WTC11 (cell line): ENCODE results near the gene MRGPRX2. TPM values are rescaled to one million over a fixed set of nuclear protein-coding genes. Genes with fewer than 3 reads are reported as not detected.

Experiments
- ATAC-seq: fragments of 200-7000 bp; cut with Tn5 transposase; 2 replicates; pipeline ENCODE4 v1.10.0; 2021; ENCODE audit warnings: mild to moderate bottlenecking, moderate library complexity
- CTCF ChIA-PET: fragments of 300-600 bp; sonication (Branson Sonifier 250); formaldehyde crosslinking; loops from one replicate; lab custom pipeline; 2021; ENCODE audit warnings: antibody characterized with exemption; lab: Charles Lee
- POLR2A ChIA-PET: fragments of 350-600 bp; sonication (Branson Sonifier 250); formaldehyde crosslinking; loops from one replicate; lab custom pipeline; 2021; ENCODE audit warnings: antibody characterized with exemption; lab: Charles Lee
- DNase-seq: peaks from one replicate; pipeline ENCODE4 v3.0.0; 2021; ENCODE audit warnings: low spot score
- H3K27ac Mint-ChIP-seq: 2 replicates; pipeline ENCODE4 v1.8.0; 2021; ENCODE audit warnings: mixed read lengths
- H3K27me3 Mint-ChIP-seq: 2 replicates; pipeline ENCODE4 v1.8.0; 2021; ENCODE audit warnings: low read depth, mild to moderate bottlenecking, moderate library complexity, mixed read lengths
- H3K36me3 Mint-ChIP-seq: 2 replicates; pipeline ENCODE4 v1.8.0; 2021; ENCODE audit warnings: mixed read lengths
- H3K4me1 Mint-ChIP-seq: 2 replicates; pipeline ENCODE4 v1.8.0; 2022; ENCODE audit warnings: mixed read lengths
- H3K4me3 Mint-ChIP-seq: 2 replicates; pipeline ENCODE4 v1.8.0; 2021; ENCODE audit warnings: mild to moderate bottlenecking, moderate library complexity, mixed read lengths
- H3K9me3 Mint-ChIP-seq: 2 replicates; pipeline ENCODE4 v1.8.0; 2021; ENCODE audit warnings: mixed read lengths
- ATF1 ChIP-seq: sonication (generic); formaldehyde crosslinking; IDR thresholded peaks from 2 replicates; pipeline ENCODE4 v1.8.1; 2023; ENCODE audit warnings: mild to moderate bottlenecking, moderate library complexity, missing genetic modification reagents
- CREB1 ChIP-seq: sonication (generic); formaldehyde crosslinking; IDR thresholded peaks from 2 replicates; pipeline ENCODE4 v1.8.0; 2023; ENCODE audit warnings: mild to moderate bottlenecking, missing genetic modification reagents
- EMX1 ChIP-seq: fragments of 250-450 bp; sonication (Bioruptor Pico); IDR thresholded peaks from 2 replicates; pipeline ENCODE4 v1.8.0; 2021; ENCODE audit warnings: mild to moderate bottlenecking
- ETV6 ChIP-seq: sonication (generic); formaldehyde crosslinking; IDR thresholded peaks from 2 replicates; pipeline ENCODE4 v1.8.1; 2022; ENCODE audit warnings: mild to moderate bottlenecking, missing genetic modification reagents
- FOXJ3 ChIP-seq: sonication (generic); formaldehyde crosslinking; IDR thresholded peaks from 2 replicates; pipeline ENCODE4 v1.9.0; 2021; ENCODE audit warnings: missing genetic modification reagents, mild to moderate bottlenecking, borderline replicate concordance
- IRF2 ChIP-seq: sonication (generic); formaldehyde crosslinking; IDR thresholded peaks from 2 replicates; pipeline ENCODE4 v1.8.0; 2022; ENCODE audit warnings: low read depth, missing genetic modification reagents, borderline replicate concordance
- NR3C1 ChIP-seq: sonication (generic); formaldehyde crosslinking; conservative IDR thresholded peaks from 2 replicates; pipeline ENCODE4 v1.8.1; 2023; ENCODE audit warnings: low read depth, mild to moderate bottlenecking, missing genetic modification reagents
- SMAD4 ChIP-seq: sonication (generic); formaldehyde crosslinking; IDR thresholded peaks from 2 replicates; pipeline ENCODE4 v1.8.0; 2022; ENCODE audit warnings: mild to moderate bottlenecking, missing genetic modification reagents
- TCF7 ChIP-seq: sonication (generic); formaldehyde crosslinking; IDR thresholded peaks from 2 replicates; pipeline ENCODE4 v1.8.0; 2022; ENCODE audit warnings: mild to moderate bottlenecking, low read depth, missing genetic modification reagents, moderate library complexity
- ZNF138 ChIP-seq: sonication (generic); formaldehyde crosslinking; conservative IDR thresholded peaks from 2 replicates; pipeline ENCODE4 v1.8.1; 2022; ENCODE audit warnings: mild to moderate bottlenecking, moderate library complexity, missing genetic modification reagents
- ZNF219 ChIP-seq: sonication (generic); formaldehyde crosslinking; IDR thresholded peaks from 2 replicates; pipeline ENCODE4 v1.8.0; 2023; ENCODE audit warnings: missing genetic modification reagents, mild to moderate bottlenecking, borderline replicate concordance
- ZNF317 ChIP-seq: sonication (generic); formaldehyde crosslinking; IDR thresholded peaks from 2 replicates; pipeline ENCODE4 v1.8.1; 2023; ENCODE audit warnings: low read depth, mild to moderate bottlenecking, moderate library complexity, missing genetic modification reagents, borderline replicate concordance
- total RNA-seq: library from RNA; stranded (reverse); gene quantifications from 3 replicates; pipeline ENCODE4 v1.2.3, GENCODE V29; 2021
- TF ChIP-seq, protein P1 (sequence below): fragments of 250-450 bp; sonication (Bioruptor Pico); IDR thresholded peaks from 2 replicates; pipeline ENCODE4 v1.9.0; 2021; ENCODE audit warnings: mild to moderate bottlenecking
- TF ChIP-seq, protein P2 (sequence below): sonication (generic); formaldehyde crosslinking; IDR thresholded peaks from 2 replicates; pipeline ENCODE4 v1.8.1; 2023; ENCODE audit warnings: mild to moderate bottlenecking, missing genetic modification reagents, moderate library complexity
- TF ChIP-seq, protein P3 (sequence below): sonication (generic); formaldehyde crosslinking; conservative IDR thresholded peaks from 2 replicates; pipeline ENCODE4 v1.8.1; 2023; ENCODE audit warnings: mild to moderate bottlenecking, low read depth, missing genetic modification reagents, moderate library complexity
- TF ChIP-seq, protein P4 (sequence below): sonication (generic); formaldehyde crosslinking; IDR thresholded peaks from 2 replicates; pipeline ENCODE4 v1.8.1; 2022; ENCODE audit warnings: missing genetic modification reagents, borderline replicate concordance
- TF ChIP-seq, protein P5 (sequence below): sonication (generic); formaldehyde crosslinking; IDR thresholded peaks from 2 replicates; pipeline ENCODE4 v1.8.0; 2022; ENCODE audit warnings: mild to moderate bottlenecking, missing genetic modification reagents

MRGPRX2 gene
- total RNA-seq, 1 experiment from 2014 or later = not detected

DNA sequence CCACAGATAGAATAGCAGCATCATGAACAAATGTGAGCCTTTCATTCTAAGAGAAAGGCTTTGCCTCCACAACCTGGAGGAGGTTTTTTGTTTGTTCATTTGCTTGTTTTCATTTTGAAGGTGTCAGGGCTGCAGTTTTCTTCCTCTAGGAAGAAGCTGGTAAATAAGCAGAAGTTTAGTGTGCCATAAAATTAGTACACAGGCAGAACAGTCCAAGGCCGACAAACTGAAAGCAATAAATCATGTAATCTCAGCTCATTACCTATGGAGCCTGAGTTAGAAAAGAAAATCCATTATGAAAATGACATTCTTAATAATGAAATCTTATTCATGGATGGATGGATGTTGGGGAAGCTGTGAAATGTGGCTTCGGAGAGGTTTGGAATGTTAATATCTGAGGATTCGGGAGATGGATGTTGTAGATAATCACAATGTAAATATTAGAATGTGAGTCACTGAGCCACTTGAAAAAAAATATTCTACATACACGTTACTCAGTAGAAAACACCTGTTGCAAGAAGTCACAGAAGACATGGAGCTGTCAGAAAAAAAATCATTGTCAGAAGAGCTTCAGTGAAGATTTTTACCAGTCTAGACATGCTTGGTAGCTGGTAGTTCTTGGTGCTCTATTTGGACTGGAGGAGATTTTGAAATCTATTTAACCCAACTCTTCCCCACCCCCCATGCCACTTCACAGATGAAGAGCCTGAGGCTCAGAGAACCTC lies 41.4 kb upstream of the MRGPRX2 start (continued):
- TF ChIP-seq, protein P1, sequence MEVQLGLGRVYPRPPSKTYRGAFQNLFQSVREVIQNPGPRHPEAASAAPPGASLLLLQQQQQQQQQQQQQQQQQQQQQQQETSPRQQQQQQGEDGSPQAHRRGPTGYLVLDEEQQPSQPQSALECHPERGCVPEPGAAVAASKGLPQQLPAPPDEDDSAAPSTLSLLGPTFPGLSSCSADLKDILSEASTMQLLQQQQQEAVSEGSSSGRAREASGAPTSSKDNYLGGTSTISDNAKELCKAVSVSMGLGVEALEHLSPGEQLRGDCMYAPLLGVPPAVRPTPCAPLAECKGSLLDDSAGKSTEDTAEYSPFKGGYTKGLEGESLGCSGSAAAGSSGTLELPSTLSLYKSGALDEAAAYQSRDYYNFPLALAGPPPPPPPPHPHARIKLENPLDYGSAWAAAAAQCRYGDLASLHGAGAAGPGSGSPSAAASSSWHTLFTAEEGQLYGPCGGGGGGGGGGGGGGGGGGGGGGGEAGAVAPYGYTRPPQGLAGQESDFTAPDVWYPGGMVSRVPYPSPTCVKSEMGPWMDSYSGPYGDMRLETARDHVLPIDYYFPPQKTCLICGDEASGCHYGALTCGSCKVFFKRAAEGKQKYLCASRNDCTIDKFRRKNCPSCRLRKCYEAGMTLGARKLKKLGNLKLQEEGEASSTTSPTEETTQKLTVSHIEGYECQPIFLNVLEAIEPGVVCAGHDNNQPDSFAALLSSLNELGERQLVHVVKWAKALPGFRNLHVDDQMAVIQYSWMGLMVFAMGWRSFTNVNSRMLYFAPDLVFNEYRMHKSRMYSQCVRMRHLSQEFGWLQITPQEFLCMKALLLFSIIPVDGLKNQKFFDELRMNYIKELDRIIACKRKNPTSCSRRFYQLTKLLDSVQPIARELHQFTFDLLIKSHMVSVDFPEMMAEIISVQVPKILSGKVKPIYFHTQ (CRISPR knock-in tag) = no peak
- TF ChIP-seq IRF2 (CRISPR knock-in tag) (no peak), ZNF138 (CRISPR knock-in tag) (no peak)

DNA sequence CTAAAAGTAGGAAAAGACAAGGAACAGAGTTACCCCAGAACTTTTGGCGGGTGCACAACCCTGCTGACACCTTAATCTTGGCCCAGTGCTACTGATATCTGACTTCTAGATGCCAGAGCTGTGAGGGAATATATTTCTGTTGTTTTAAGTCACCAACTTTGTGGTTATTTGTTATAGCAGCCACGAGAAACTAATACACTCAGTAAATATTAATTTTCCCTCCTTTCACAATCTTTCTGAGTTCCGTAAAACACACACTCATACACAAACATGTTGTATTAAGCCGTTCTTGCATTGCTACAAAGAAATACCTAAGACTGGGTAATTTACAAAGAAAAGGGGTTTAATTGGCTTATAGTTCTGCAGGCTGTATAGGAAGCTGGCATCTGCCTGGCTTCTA lies 40.4 kb upstream of the MRGPRX2 start:
- TF ChIP-seq ZNF219 = no peak
- TF ChIP-seq EMX1 = no peak
- TF ChIP-seq, protein P2, sequence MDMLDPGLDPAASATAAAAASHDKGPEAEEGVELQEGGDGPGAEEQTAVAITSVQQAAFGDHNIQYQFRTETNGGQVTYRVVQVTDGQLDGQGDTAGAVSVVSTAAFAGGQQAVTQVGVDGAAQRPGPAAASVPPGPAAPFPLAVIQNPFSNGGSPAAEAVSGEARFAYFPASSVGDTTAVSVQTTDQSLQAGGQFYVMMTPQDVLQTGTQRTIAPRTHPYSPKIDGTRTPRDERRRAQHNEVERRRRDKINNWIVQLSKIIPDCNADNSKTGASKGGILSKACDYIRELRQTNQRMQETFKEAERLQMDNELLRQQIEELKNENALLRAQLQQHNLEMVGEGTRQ = no peak
- no peak for TF ChIP-seq CREB1
- TF ChIP-seq ETV6 (CRISPR knock-in tag) = no peak
- TF ChIP-seq FOXJ3 (CRISPR knock-in tag) = no peak
- no peak for TF ChIP-seq TCF7
- TF ChIP-seq ZNF317 (CRISPR knock-in tag) = no peak
- TF ChIP-seq, protein P3, sequence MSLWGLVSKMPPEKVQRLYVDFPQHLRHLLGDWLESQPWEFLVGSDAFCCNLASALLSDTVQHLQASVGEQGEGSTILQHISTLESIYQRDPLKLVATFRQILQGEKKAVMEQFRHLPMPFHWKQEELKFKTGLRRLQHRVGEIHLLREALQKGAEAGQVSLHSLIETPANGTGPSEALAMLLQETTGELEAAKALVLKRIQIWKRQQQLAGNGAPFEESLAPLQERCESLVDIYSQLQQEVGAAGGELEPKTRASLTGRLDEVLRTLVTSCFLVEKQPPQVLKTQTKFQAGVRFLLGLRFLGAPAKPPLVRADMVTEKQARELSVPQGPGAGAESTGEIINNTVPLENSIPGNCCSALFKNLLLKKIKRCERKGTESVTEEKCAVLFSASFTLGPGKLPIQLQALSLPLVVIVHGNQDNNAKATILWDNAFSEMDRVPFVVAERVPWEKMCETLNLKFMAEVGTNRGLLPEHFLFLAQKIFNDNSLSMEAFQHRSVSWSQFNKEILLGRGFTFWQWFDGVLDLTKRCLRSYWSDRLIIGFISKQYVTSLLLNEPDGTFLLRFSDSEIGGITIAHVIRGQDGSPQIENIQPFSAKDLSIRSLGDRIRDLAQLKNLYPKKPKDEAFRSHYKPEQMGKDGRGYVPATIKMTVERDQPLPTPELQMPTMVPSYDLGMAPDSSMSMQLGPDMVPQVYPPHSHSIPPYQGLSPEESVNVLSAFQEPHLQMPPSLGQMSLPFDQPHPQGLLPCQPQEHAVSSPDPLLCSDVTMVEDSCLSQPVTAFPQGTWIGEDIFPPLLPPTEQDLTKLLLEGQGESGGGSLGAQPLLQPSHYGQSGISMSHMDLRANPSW (CRISPR knock-in tag) = no peak
- no peak for TF ChIP-seq NR3C1 (CRISPR knock-in tag)
- TF ChIP-seq, protein P4, sequence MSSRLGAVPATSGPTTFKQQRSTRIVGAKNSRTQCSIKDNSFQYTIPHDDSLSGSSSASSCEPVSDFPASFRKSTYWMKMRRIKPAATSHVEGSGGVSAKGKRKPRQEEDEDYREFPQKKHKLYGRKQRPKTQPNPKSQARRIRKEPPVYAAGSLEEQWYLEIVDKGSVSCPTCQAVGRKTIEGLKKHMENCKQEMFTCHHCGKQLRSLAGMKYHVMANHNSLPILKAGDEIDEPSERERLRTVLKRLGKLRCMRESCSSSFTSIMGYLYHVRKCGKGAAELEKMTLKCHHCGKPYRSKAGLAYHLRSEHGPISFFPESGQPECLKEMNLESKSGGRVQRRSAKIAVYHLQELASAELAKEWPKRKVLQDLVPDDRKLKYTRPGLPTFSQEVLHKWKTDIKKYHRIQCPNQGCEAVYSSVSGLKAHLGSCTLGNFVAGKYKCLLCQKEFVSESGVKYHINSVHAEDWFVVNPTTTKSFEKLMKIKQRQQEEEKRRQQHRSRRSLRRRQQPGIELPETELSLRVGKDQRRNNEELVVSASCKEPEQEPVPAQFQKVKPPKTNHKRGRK (CRISPR knock-in tag) = no peak
- no peak for TF ChIP-seq ATF1 (CRISPR knock-in tag)
- TF ChIP-seq SMAD4 = no peak
- TF ChIP-seq, protein P5, sequence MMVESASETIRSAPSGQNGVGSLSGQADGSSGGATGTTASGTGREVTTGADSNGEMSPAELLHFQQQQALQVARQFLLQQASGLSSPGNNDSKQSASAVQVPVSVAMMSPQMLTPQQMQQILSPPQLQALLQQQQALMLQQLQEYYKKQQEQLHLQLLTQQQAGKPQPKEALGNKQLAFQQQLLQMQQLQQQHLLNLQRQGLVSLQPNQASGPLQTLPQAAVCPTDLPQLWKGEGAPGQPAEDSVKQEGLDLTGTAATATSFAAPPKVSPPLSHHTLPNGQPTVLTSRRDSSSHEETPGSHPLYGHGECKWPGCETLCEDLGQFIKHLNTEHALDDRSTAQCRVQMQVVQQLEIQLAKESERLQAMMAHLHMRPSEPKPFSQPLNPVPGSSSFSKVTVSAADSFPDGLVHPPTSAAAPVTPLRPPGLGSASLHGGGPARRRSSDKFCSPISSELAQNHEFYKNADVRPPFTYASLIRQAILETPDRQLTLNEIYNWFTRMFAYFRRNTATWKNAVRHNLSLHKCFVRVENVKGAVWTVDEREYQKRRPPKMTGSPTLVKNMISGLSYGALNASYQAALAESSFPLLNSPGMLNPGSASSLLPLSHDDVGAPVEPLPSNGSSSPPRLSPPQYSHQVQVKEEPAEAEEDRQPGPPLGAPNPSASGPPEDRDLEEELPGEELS = no peak

More for the DNA sequence above, 40.4 kb upstream of the MRGPRX2 start:
- no peak overlapping the region for H3K27ac Mint-ChIP-seq
- peaks cover 15% of the 10 kb centered on the region for H3K9me3 Mint-ChIP-seq
- ATAC-seq (no peak), DNase-seq (no peak)
- H3K27me3 Mint-ChIP-seq = peaks cover 6% of the 10 kb centered on the region; the same call in 1 of the 2 replicates
- POLR2A ChIA-PET = no interaction called here
- H3K4me1 Mint-ChIP-seq = peaks cover 15% of the 10 kb centered on the region
- no peaks in the 10 kb centered on the region for H3K36me3 Mint-ChIP-seq
- H3K4me3 Mint-ChIP-seq = no peak overlapping the region
- CTCF ChIA-PET = interaction anchor here (0.9 kb wide), 1 partner anchor 24 kb away, joined by 4 read pairs; no protein-coding TSS in a partner anchor
